Peyer's patch (tissue), 4 donors: ENCODE results near the gene XKR7. TPM values are rescaled to one million over a fixed set of nuclear protein-coding genes. Genes with fewer than 3 reads are reported as not detected.

Source experiments
- DNase-seq, 3 donors: peaks; one replicate each; pipeline ENCODE4 v3.0.0-alpha.2; 2017 to 2019
- H3K27ac ChIP-seq, 4 donors: fragments of 200-600 bp; sonication (generic); one replicate each; pipeline ENCODE4 v1.5.1; 2016 to 2019
- H3K27me3 ChIP-seq, 2 donors: fragments of 200-600 bp; sonication (generic); one replicate each; pipeline ENCODE4 v1.5.1; 2019
- H3K36me3 ChIP-seq, 3 donors: fragments of 200-600 bp; sonication (generic); one replicate each; pipeline ENCODE4 v1.5.1; 2016 to 2019
- H3K4me1 ChIP-seq, 4 donors: fragments of 200-600 bp; sonication (generic); one replicate each; pipeline ENCODE4 v1.5.1; 2016 to 2019
- H3K4me3 ChIP-seq, 4 donors: fragments of 200-600 bp; sonication (generic); 1 replicate in 3 of 4; 2 replicates in 1 of 4; pipeline ENCODE4 v1.5.1; 2016 to 2019; ENCODE audit warnings: mild to moderate bottlenecking in 1 of 4
- H3K9me3 ChIP-seq, 4 donors: fragments of 200-600 bp; sonication (generic); one replicate each; pipeline ENCODE4 v1.5.1; 2016 to 2019; ENCODE audit warnings: mild to moderate bottlenecking in 1 of 4
- CTCF ChIP-seq, 6 experiments: fragments of 450-650 bp in 4 of 6; fragments of 200-600 bp in 2 of 6; sonication (generic) in 1 of 6; IDR thresholded peaks; one replicate each; pipeline ENCODE4 v1.5.1; 2017 to 2019; ENCODE audit warnings: antibody characterized with exemption in 6 of 6, mild to moderate bottlenecking in 3 of 6, moderate library complexity in 1 of 6
- POLR2A ChIP-seq, 2 donors: fragments of 450-650 bp; IDR thresholded peaks; one replicate each; pipeline ENCODE4 v1.5.1; 2017; ENCODE audit warnings: antibody characterized with exemption in 2 of 2, mild to moderate bottlenecking in 2 of 2, moderate library complexity in 2 of 2
- small RNA-seq, 2 donors: library from RNA; depleted of rRNA; stranded (forward); fragments of <200 nt; gene quantifications; one replicate each; pipeline ENCODE3, GENCODE V24; 2016
- total RNA-seq, 4 donors: library from RNA; depleted of rRNA; stranded (reverse); fragments of >200 nt; gene quantifications; one replicate each; pipeline ENCODE4 v1.1.0, GENCODE V29; 2016

The XKR7 gene
- total RNA-seq, 4 donors from 2014 or later = 0.38 TPM; not detected in 3

DNA sequence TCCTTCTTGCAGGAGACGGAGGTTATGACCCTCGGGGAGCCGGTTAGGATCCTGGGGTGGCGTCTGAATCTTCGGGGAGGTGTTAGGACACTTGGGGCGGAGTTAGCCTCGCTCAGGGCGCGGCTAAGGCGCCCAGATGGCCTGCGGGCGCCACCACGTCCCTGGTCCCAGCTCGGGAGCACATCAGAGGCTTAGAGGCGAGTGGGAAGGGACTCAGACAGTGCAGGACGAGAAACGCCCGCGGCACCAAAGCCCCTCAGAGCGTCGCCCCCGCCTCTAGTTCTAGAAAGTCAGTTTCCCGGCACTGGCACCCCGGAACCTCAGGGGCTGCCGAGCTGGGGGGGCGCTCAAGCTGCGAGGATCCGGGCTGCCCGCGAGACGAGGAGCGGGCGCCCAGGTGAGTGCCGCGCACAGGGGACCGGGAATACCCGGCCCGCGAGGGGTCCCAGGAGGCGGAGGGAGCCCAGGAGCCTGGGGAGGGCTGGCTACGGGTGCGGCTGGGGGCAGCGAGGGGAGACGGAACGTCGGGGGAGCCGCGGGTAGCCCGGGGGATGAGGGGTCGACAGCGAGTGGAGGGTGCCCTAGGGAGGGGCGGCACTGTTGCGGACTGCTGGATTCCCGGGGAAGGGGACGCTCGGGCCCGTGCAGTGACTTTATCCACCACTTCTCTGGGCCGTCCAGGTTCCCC is 84.3 kb downstream of the XKR7 start, which contains the start of gene HCK:
HCK (plus strand) TSS at position 153 of the 688 bp plus-strand sequence.
- peak within 1 kb of the TSS; percentile 16 to 73 (median 59) for H3K27ac ChIP-seq

GRCh38 chr20:32052778-32053362 is 84.9 kb downstream of the XKR7 start:
- peak overlapping the region; percentile 33 to 50 (median 46) for H3K4me3 ChIP-seq
- peak overlapping the region in 3 of 4 donors; percentile 16 to 73 (median 61) for H3K27ac ChIP-seq
- peaks cover 0 to 17% (median 4%) of the 10 kb centered on the region in 4 donors for H3K4me1 ChIP-seq
- no peaks in the 10 kb centered on the region for H3K9me3 ChIP-seq
- peaks cover 0 to 12% of the 10 kb centered on the region in 2 donors for H3K27me3 ChIP-seq
- no peaks in the 10 kb centered on the region for H3K36me3 ChIP-seq
- TF ChIP-seq POLR2A (IDR thresholded peaks at IDR 0.05) (no peak), CTCF (IDR thresholded peaks at IDR 0.05) (no peak)
- peak in 2 of 3 donors; percentile 60 to 76 for DNase-seq

More for the DNA sequence above, 84.3 kb downstream of the XKR7 start, which contains the start of gene HCK:
- H3K4me3 ChIP-seq = peak within 1 kb of the TSS; percentile 33 to 50 (median 46)
- DNase-seq = peak in 1 of 3 donors; percentile 54
- H3K36me3 ChIP-seq = no peaks in the 10 kb centered on the region
- peaks cover 0 to 12% of the 10 kb centered on the region in 2 donors for H3K27me3 ChIP-seq
- peaks cover 0 to 17% (median 4%) of the 10 kb centered on the region in 4 donors for H3K4me1 ChIP-seq
- TF ChIP-seq CTCF (IDR thresholded peaks at IDR 0.05) = no peak
- TF ChIP-seq POLR2A (IDR thresholded peaks at IDR 0.05) = peak in 1 of 2 donors; percentile 17
- no peaks in the 10 kb centered on the region for H3K9me3 ChIP-seq

Small RNA genes within 50 kb of the gene (small RNA-seq; reads per million reads assigned to genes)
- gene RNA5SP481 (0.25 to 0.29 reads per million in 2 donors), gene RNA5SP482 (0.06 to 0.13 reads per million in 2 donors)

Other genes with a start within 250 kb of the XKR7 start
- gene BCL2L1, start 245.3 kb upstream of the XKR7 start, total RNA-seq = 100 to 1,000 TPM in 3 of 4 donors, 10 to 100 TPM in 1; 85.0 to 185 (median 144) TPM
- 10 to 100 TPM in 1 of 4 donors, 1 to 10 TPM in 3; 4.4 to 26.4 (median 9.3) TPM for gene TPX2, start 228.9 kb upstream of the XKR7 start, total RNA-seq
- gene MYLK2, start 148.8 kb upstream of the XKR7 start, total RNA-seq = under 1 TPM in 1 of 4 donors, not detected in 3; 0.57 TPM
- not detected for gene FOXS1, start 122.5 kb upstream of the XKR7 start, total RNA-seq
- 10 to 100 TPM in 1 of 4 donors, 1 to 10 TPM in 2, under 1 TPM in 1; 0.53 to 19.8 (median 2.3) TPM for gene DUSP15, start 97.6 kb upstream of the XKR7 start, total RNA-seq
- 1 to 10 TPM in 1 of 4 donors, under 1 TPM in 1, not detected in 2; 0.47 to 1.7 TPM for gene TTLL9, start 97.5 kb upstream of the XKR7 start, total RNA-seq
- gene PDRG1, start 16.1 kb upstream of the XKR7 start, total RNA-seq = 1 to 10 TPM; 5.1 to 6.6 (median 6.2) TPM
- 1 to 10 TPM in 3 of 4 donors, under 1 TPM in 1; 0.88 to 8.3 (median 3.9) TPM for gene CCM2L, start 42.3 kb downstream of the XKR7 start, total RNA-seq
- 10 to 100 TPM in 3 of 4 donors, 1 to 10 TPM in 1; 8.0 to 56.1 (median 10.5) TPM for gene HCK, start 84.1 kb downstream of the XKR7 start, total RNA-seq
- gene TM9SF4, start 141.6 kb downstream of the XKR7 start, total RNA-seq = 10 to 100 TPM; 28.9 to 59.5 (median 45.5) TPM
- gene PLAGL2, start 239.6 kb downstream of the XKR7 start, total RNA-seq = 10 to 100 TPM in 3 of 4 donors, 1 to 10 TPM in 1; 5.8 to 55.9 (median 25.8) TPM
- 100 to 1,000 TPM in 1 of 4 donors, 10 to 100 TPM in 3; 42.9 to 118 (median 55.7) TPM for gene POFUT1, start 239.7 kb downstream of the XKR7 start, total RNA-seq